Measurements from ENCODE around the gene SLC24A3. TPM values are rescaled to one million over a fixed set of nuclear protein-coding genes. Genes with fewer than 3 reads are reported as not detected.
A peak's percentile ranks its signal among the peaks of the same experiment; 100 is the strongest.

The SLC24A3 gene
- total and polyA plus RNA-seq, 2 of the 13 experiments (the other 11 are each of a cell fraction or from before 2014, with no cell fraction given): not detected

DNA sequence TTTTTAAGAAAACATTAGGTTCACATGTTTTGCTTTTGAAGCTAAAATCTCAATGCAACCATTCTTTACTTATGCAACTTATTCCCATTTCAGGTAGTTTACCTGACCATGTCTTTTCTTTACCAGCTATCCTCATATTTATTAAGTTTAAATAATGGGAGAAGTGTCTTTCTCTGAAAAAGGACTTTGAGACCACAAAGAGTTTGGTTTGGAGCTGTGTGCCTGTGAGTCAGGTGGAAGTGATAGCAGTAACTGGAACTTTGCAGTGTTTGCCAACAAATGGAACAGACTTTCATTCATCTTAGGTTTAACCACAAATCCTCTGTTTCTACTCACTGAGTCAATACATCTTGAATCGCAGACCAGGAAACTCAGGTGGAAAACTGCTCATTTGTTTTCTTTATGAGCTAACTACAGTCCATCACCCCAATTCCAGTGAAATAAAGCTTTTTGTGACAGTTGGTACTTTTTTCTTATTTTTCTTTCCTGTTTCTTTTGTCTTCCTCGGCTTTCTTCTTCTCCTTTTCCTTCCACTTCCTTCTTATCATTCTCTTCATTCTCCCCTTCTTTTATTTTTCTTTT, 397.3 kb downstream of the SLC24A3 start (continued):
- no peak for TF ChIP-seq SRF (IDR thresholded peaks at IDR 0.05; ENCODE audit: low read depth, low read length)
- no peak for TF ChIP-seq HNRNPL (IDR thresholded peaks at IDR 0.05; ENCODE audit: low read depth, low read length)
- TF ChIP-seq MIXL1 (CRISPR knock-in tag; IDR thresholded peaks at IDR 0.05): no peak; the same call in 1 of the 2 replicates
- no peak for TF ChIP-seq ZNF563 (CRISPR knock-in tag; IDR thresholded peaks at IDR 0.05)
- TF ChIP-seq NRL (CRISPR knock-in tag; IDR thresholded peaks at IDR 0.05; ENCODE audit: borderline replicate concordance): no peak
- TF ChIP-seq ZMYM3 (CRISPR knock-in tag; IDR thresholded peaks at IDR 0.05): no peak
- no peak for TF ChIP-seq NFRKB (IDR thresholded peaks at IDR 0.05)
- TF ChIP-seq GATAD1 (CRISPR knock-in tag; IDR thresholded peaks at IDR 0.05): peak; percentile 46; the same call in 1 of the 2 replicates
- TF ChIP-seq ZNF773 (CRISPR knock-in tag; IDR thresholded peaks at IDR 0.05; ENCODE audit: borderline replicate concordance): no peak
- no peak for TF ChIP-seq AGO1 (IDR thresholded peaks at IDR 0.05; ENCODE audit: low read depth, low read length, poor library complexity, severe bottlenecking)
- TF ChIP-seq TCF7L2 (IDR thresholded peaks at IDR 0.05; ENCODE audit: low read depth, low read length): 0 out of 2 replicates have a peak, but pooled peaks have one; percentile 36
- TF ChIP-seq, protein P1, sequence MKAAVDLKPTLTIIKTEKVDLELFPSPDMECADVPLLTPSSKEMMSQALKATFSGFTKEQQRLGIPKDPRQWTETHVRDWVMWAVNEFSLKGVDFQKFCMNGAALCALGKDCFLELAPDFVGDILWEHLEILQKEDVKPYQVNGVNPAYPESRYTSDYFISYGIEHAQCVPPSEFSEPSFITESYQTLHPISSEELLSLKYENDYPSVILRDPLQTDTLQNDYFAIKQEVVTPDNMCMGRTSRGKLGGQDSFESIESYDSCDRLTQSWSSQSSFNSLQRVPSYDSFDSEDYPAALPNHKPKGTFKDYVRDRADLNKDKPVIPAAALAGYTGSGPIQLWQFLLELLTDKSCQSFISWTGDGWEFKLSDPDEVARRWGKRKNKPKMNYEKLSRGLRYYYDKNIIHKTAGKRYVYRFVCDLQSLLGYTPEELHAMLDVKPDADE (CRISPR knock-in tag; IDR thresholded peaks at IDR 0.05): no peak
- no peak for TF ChIP-seq MTF2 (CRISPR knock-in tag; IDR thresholded peaks at IDR 0.05; ENCODE audit: borderline replicate concordance)
- no peak for TF ChIP-seq GTF3A (CRISPR knock-in tag; conservative IDR thresholded peaks at IDR 0.05)

DNA sequence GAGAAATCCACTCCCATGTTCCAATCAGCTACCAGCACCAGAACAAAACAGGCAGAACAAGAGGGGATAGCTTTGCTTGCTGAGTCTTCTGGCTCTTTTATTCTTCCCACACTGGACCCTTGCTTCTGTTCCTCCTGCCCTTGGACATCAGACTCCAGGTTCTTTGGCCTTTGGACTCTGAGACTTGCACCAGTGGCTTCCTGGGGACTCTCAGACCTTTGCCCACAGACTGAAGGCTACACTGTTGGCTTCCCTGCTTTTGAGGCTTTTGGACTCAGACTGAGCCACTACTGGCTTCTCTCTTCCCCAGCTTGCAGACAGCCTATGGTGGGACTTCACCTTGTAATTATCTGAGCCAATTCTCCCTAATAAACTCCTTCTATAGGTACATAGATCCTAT, 403.2 kb downstream of the SLC24A3 start:
- no peak for DNase-seq (ENCODE audit: low spot score)

More for the DNA sequence above, 403.2 kb downstream of the SLC24A3 start:
- Histone ChIP-seq H3K36me3 (replicated peaks in 1 of 2; ENCODE audit: control insufficient read depth in 1 of 2, insufficient read depth in 2 of 2, low read length in 2 of 2) (no peaks in the 10 kb centered on the region), H3K9ac (ENCODE audit: insufficient read depth, low read depth, low read length) (no peak overlapping the region), H3K4me2 (ENCODE audit: low read depth, low read length) (no peak overlapping the region), H3K4me3 (replicated peaks in 1 of 3; ENCODE audit: insufficient read depth in 1 of 3, low read depth in 2 of 3, low read length in 3 of 3) (no peak overlapping the region), H2AFZ (ENCODE audit: low read length) (no peak overlapping the region), H3K27me3 (ENCODE audit: control insufficient read depth in 1 of 2, insufficient read depth in 2 of 2, low read length in 2 of 2) (peaks cover 0 to 5% of the 10 kb centered on the region in 2 experiments; a peak in 1 of 5 replicates), H3K9me3 (ENCODE audit: low read length) (peaks cover 15% of the 10 kb centered on the region), H4K20me1 (ENCODE audit: insufficient read depth, low read length) (no peaks in the 10 kb centered on the region), H3K4me1 (ENCODE audit: insufficient read depth, low read length) (peaks cover 80% of the 10 kb centered on the region), H3K27ac (ENCODE audit: extremely low read length, insufficient read depth, low read length) (no peak overlapping the region), H3K79me2 (ENCODE audit: insufficient read depth, low read length) (no peaks in the 10 kb centered on the region)
- peak; percentile 77 for TF ChIP-seq ZNF7 (CRISPR knock-in tag; IDR thresholded peaks at IDR 0.05)
- no peak for TF ChIP-seq SMAD3 (CRISPR knock-in tag; IDR thresholded peaks at IDR 0.05)
- no peak for TF ChIP-seq MEIS1 (CRISPR knock-in tag; IDR thresholded peaks at IDR 0.05; ENCODE audit: borderline replicate concordance)
- TF ChIP-seq RXRB (CRISPR knock-in tag; IDR thresholded peaks at IDR 0.05; ENCODE audit: borderline replicate concordance): no peak
- TF ChIP-seq ZNF232 (CRISPR knock-in tag; IDR thresholded peaks at IDR 0.05; ENCODE audit: borderline replicate concordance): no peak
- TF ChIP-seq HOXA3 (CRISPR knock-in tag; IDR thresholded peaks at IDR 0.05): no peak
- TF ChIP-seq ZNF709 (CRISPR knock-in tag; IDR thresholded peaks at IDR 0.05): no peak
- TF ChIP-seq, protein P1 (CRISPR knock-in tag; IDR thresholded peaks at IDR 0.05): no peak
- 0 out of 2 replicates have a peak, but pooled peaks have one; percentile 26 for TF ChIP-seq HNF4G (IDR thresholded peaks at IDR 0.05; ENCODE audit: borderline replicate concordance, low read depth, low read length)
- TF ChIP-seq HNF4G (CRISPR knock-in tag; IDR thresholded peaks at IDR 0.05; ENCODE audit: borderline replicate concordance, low read depth): no peak
- peak; percentile 54 for TF ChIP-seq HNF4A (CRISPR knock-in tag; IDR thresholded peaks at IDR 0.05)
- ChIA-PET CTCF (ENCODE audit: low intra/inter-chr PET ratio, low total read pairs) (no interaction called here), POLR2A (no interaction called here)
- in situ Hi-C loops (cut with HindIII; ENCODE audit: extremely low pct_ligation_motif_present, low pct_unique_long_range_greater_than_20kb): no loop called here
- BruUV-seq (replicated peaks): no TSS peak
- intact Hi-C loops (cut with micrococcal nuclease; ENCODE audit: unreplicated experiment): no loop called here
- ATAC-seq (no peak), FAIRE-seq (no peak)
